ENCODE data around the gene PDE2A.

DNA sequence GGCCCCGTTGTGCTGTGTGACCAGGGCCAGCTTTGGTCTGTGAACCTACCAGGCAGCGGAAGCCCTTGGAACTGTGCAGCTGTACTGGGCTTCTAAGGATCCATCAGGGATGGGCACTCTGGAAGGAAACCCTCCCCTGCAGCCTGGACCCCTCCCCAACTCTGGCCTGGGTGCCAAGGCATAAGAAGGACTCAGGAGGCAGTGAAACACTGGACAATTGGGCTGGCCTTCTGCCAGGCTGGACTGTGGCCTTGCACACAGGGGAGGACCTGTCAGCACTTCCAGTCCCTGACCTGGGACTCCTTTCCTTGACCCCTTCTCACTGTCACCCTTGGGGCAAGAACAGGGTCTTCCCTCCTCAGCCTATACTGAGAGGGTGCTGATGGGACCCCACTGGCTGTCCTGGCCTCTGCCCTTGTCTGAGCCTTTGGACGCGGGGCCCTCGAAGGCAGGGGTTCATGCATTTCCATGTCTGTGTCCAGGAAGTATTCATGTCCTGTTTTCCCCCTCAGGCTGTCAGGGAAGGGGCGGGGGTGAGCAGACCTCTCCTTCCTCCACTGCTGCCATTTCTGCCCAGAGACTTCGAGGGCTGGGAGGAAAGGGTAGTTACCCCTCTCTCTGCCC is 39.6 kb downstream of the PDE2A start:
- TF ChIP-seq EP300 (IDR thresholded peaks at IDR 0.05), result no peak
- TF ChIP-seq, protein P1, sequence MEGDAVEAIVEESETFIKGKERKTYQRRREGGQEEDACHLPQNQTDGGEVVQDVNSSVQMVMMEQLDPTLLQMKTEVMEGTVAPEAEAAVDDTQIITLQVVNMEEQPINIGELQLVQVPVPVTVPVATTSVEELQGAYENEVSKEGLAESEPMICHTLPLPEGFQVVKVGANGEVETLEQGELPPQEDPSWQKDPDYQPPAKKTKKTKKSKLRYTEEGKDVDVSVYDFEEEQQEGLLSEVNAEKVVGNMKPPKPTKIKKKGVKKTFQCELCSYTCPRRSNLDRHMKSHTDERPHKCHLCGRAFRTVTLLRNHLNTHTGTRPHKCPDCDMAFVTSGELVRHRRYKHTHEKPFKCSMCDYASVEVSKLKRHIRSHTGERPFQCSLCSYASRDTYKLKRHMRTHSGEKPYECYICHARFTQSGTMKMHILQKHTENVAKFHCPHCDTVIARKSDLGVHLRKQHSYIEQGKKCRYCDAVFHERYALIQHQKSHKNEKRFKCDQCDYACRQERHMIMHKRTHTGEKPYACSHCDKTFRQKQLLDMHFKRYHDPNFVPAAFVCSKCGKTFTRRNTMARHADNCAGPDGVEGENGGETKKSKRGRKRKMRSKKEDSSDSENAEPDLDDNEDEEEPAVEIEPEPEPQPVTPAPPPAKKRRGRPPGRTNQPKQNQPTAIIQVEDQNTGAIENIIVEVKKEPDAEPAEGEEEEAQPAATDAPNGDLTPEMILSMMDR (IDR thresholded peaks at IDR 0.05), result no peak
